Uterus (tissue), 2 donors: ENCODE measurements around the gene SLC35G4.

ENCODE experiments used
- CTCF ChIP-seq, 4 experiments: fragments of 200-600 bp in 2 of 4; fragments of 450-650 bp in 2 of 4; sonication (generic) in 2 of 4; IDR thresholded peaks; one replicate each; pipeline ENCODE4 v1.5.1; 2016 to 2019; ENCODE audit warnings: antibody characterized with exemption in 4 of 4, mild to moderate bottlenecking in 2 of 4, moderate library complexity in 1 of 4
- POLR2A ChIP-seq, 2 donors: fragments of 450-650 bp; IDR thresholded peaks; one replicate each; pipeline ENCODE4 v1.6.1; 2016; ENCODE audit warnings: antibody characterized with exemption in 2 of 2, mild to moderate bottlenecking in 1 of 2, moderate library complexity in 1 of 2

DNA sequence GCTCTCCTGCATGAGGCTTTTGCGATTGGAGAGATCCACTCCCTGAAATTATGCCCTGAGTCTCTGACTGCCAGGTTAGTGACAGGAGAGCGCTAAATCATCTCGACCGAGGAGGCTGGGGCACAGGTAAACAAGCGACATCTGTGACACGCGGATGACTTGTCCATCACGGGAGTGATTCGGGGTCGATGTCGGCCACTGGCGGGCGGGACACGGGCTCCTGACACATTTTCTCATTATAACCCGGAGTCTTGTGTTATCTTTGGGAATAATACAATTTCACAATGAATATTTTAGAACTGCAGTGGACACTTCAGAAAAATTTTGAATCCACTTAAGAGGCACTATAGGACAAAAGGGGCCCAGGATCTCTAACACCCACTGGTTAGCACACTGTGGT, 29.5 kb upstream of the SLC35G4 start:
- TF ChIP-seq CTCF (IDR thresholded peaks at IDR 0.05) = no peak
- no peak for TF ChIP-seq POLR2A (IDR thresholded peaks at IDR 0.05)
